HG03108 (cell line): ENCODE data around the gene GSN.

Experiments
- ATAC-seq: cut with Tn5 transposase; IDR thresholded peaks from one replicate; pipeline ENCODE4 v1.9.1; 2021; ENCODE audit warnings: moderate library complexity; ENCODE audit not compliant: unreplicated experiment

Gene GSN

GRCh38 chr9:121368745-121369144 lies 100.8 kb downstream of the GSN start:
- no peak for ATAC-seq

DNA sequence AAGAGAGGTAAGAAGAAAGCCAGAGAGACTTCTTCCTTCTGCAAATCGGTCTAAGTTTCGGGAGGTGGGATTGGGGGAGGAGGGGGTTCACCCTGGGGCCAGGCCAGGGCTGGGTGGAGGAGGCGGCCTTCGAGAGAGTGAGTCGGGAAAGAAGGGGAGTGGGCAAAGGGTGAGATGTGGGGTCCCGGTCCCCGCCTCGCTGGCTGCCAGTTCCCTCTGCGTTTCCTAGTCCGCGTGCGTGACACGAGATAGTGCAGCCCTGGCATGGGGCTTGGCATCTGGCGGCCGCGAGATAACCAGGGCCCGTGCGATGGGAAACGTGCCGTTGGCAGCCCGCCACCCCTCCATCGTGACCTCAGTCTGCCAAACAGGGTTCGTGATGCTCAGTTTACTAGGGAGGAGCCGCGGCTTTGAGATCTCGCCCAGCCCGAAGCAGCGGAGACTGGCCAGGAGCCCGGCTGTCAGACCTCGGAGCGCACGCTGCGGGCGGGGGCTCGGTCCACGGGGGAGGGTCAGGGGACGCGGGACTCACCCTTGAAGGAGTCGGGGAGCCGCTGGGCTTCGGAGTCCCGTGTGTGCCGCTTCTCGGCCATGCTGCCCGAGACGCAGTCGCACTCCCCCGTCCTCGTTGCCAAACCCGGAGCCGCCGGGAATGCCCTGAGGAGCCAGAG lies 101.8 kb downstream of the GSN start, which contains the start of gene STOM:
Gene STOM (minus strand): TSS at position 656 of the 671 bp plus-strand sequence. CDS start 63 bp downstream, at position 593.
- peak; percentile 40 for ATAC-seq

- ATAC-seq = no peak
Observed at GRCh38 chr9:121371495-121372061, 103.6 kb downstream of the GSN start.

DNA sequence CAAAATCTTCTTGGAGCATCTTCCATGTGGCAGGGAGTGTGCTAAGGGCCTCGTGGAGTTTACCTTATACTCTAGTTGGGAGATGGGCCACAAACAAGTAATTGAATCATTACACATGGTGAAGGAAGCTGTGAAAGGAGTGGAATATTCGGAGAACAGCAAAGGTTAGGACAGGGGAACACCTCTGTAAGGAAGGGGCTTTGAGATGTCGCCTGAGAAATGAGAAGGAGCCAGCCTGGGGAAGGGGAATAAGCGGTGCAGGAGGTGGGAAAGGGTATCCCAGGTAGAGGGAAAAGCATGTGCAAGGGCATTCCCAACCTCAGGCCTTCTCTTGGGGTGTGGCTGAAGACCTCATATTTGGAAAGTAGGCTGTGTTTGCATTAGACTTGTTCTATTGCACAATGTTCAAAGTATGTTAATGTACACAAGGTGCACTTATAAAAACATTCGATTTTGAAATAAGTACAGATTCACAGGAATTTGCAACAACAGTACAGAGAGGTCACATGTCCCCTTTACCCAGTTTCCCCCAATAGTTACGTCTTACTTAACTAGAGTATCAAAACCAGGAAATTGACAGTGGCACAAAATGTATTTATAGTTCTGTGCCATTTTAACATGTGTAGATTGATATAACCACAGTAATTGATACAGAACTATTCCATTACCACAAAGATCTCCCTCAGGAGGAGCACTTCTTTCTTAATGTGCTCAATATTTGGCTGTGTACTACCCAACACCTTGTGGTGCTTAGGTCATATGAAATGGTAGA lies 104.5 kb downstream of the GSN start:
- no peak for ATAC-seq

- no peak for ATAC-seq
Observed at GRCh38 chr9:121373011-121373729, 105.2 kb downstream of the GSN start.

DNA sequence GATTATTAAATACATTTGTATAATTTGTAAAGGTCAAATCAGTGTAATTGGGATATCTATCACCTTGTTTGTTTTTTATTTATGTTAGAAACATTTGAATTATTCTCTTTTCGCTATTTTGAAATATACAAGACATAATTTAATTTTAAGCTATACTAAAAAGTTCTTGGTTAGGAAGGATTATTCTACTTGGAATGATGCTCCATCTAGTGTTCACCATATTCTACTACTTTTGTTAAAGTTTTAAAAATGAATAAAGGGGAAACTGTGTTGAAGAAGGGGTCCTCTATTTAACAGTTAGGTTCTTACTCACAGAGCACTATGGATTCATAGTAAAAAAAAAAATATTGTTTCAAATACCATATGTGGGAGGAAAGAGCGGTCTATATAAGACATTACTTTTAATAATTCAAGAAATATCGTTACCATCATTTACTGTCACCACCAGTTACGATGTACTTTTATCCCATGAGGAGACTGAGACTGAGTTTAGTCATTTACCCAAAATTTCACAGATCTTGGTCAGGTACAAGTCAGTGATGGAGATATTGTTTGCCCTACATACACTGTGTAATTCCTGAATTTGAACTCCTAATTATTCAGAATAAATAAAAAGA lies 108.4 kb downstream of the GSN start:
- no peak for ATAC-seq

DNA sequence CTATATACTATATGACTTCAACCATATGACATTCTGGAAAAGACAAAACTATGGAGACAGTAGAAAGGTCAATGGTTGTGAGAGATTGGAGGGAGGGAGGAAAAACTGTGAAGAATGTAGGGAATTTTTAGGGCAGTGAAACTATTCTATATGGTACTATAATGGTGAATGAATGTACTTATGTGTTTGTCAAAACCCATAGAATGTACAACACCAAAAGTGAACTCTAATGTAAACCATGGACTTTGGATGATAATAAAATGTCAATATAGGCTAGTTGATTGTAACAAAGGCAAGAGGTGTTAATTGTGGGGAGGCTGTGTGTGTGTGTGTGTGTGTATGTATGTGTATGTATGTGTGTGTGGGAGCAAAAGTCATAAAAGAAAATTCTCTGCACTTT lies 112.9 kb downstream of the GSN start:
- no peak for ATAC-seq
